NCI-H748 (cell line): ENCODE data around the gene SLC5A11.
"Not testable (repeated sequence)": the region's sequence is repeated elsewhere in the genome, so short reads cannot be mapped to it uniquely, and the experiment has no call there.

Source experiments
- DNase-seq: peaks from one replicate; lab custom pipeline; 2025; ENCODE audit not compliant: unreplicated experiment; lab: John Stamatoyannopoulos, UW

Gene SLC5A11

DNA sequence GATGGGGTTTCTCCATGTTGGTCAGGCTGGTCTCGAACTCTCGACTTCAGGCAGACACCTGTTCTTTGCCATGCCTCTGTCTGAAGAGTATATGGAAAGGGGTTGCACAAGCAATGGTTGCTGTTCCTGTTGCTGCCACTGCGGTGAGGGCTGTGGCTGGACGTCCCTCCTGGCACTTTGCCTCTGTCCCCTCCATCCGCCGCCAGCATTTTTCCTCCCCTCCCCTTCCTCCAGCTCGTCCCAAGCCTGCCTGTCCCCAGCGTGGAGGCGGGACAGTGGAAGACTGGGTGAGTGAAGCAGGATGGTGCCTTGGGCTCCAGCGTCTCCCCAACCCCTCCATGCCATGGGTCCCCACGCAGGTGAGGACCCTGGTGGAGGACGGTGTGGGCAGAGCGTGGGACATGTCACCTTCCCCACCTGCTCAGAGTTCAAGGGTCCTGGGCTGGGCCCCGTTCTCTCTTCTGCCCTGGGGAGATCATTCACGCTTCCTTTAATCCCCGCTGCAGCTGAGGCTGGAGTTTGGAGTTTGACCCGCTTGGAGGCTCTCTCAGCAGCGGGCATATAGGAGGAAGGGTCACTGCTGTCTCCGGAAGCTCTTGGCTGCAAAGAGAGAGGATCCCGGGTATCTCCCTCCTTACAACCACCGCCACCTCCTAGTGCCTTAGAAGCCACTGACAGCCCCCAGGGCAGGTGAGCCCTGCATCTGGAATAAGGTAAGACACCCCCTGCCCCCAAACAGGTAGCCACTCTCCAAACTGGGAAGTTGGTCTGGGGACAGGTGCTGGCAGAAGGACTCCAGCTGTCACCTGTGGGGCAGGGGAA, at the start of gene SLC5A11:
Gene SLC5A11 (plus strand): TSS at position 238 of the 822 bp plus-strand sequence. CDS start 12,681 bp downstream, outside the sequence.
- no peak for DNase-seq

GRCh38 chr16:24800586-24800985, 45.2 kb upstream of the SLC5A11 start:
- no peak for DNase-seq

GRCh38 chr16:24801761-24802302, 43.9 kb upstream of the SLC5A11 start:
- no peak for DNase-seq

GRCh38 chr16:24805484-24805883, 40.3 kb upstream of the SLC5A11 start:
- no peak for DNase-seq

GRCh38 chr16:24807301-24807700, 38.5 kb upstream of the SLC5A11 start:
- DNase-seq: no peak

DNA sequence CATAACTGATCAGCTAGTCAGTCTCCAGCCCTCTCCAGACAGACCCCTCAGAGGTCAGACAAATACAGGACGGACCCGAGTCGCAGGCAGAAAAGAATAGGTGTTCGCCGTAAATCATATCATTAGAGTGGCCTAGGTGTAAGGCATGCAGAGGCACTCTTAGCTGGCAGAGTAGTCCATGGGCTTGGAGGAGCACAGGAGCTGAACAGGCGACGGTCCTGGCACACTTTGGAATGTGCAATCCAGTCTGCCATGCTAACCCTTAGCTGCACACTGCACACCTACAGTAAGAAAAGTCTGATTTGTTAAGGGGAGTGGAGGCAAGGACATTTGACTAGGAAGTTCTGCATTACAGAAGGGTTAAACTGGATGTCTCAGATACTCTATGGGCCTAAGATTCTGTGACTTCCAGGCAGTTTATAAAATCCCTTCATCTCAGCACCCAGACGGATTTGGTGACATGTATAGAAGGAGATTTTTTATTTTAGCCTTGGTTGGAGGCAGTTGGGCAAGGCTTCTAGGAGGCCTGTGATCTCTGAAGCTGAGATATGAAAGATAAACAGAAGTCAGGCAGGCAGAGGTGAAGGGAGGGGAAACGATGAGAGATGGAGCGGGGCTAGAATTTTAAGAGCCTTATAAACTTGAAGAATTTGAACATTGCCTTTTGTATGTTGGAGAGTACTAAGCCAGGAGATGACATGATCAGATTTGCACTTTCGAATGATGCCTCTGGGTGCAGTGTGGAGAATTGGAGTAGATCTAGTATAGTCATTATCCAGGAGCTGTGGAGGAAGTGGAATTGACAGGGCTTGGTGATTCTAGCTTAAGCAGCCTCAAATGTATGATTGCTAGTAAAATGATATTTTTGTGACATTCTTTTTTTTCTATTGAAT, 34.6 kb upstream of the SLC5A11 start:
- no peak for DNase-seq

DNA sequence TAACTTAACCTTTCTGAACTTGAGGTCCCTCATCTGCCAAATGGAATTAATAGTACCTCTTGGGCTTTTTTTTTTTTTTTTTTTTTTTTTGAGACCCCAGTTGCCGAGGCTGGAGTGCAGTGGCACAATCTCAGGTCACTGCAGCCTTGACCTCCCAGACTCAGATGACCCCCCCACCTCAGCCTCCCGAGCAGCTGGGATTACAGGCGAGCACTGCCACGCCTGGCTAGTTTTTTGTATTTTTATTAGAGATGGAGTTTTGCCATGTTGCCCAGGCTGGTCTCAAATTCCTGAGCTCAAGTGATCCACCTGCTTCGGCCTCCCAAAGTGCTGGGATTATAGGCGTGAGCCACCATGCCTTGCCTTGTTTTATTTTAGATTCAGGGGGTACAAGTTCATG, 33.0 kb upstream of the SLC5A11 start:
- DNase-seq: not testable (repeated sequence)

DNA sequence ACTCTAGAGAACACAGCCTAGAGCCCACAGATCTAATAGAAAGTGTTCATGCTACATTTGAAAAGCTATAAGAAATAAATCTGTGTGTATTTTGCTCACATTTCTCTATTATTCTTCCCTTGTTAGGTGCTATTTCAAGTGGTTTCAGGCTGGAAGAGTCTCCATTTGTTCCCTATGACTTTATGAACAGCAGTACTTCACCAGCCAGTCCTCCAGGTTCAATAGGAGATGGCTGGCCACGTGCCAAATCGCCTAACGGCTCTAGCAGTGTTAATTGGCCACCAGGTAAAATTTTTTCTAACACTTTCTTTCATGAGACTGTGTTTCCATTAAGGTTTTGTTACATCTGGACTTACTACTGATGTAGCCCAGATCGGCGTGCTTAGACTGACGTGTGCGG, 30.7 kb upstream of the SLC5A11 start:
- no peak for DNase-seq

GRCh38 chr16:24816688-24817087, 29.1 kb upstream of the SLC5A11 start:
- no peak for DNase-seq

GRCh38 chr16:24819462-24820040, 26.2 kb upstream of the SLC5A11 start:
- DNase-seq: no peak

- no peak for DNase-seq
Measured at GRCh38 chr16:24820522-24820921, 25.2 kb upstream of the SLC5A11 start.

- DNase-seq: no peak
Measured at GRCh38 chr16:24821129-24821528, 24.6 kb upstream of the SLC5A11 start.

- DNase-seq: no peak
Measured at GRCh38 chr16:24822542-24822941, 23.2 kb upstream of the SLC5A11 start.

DNA sequence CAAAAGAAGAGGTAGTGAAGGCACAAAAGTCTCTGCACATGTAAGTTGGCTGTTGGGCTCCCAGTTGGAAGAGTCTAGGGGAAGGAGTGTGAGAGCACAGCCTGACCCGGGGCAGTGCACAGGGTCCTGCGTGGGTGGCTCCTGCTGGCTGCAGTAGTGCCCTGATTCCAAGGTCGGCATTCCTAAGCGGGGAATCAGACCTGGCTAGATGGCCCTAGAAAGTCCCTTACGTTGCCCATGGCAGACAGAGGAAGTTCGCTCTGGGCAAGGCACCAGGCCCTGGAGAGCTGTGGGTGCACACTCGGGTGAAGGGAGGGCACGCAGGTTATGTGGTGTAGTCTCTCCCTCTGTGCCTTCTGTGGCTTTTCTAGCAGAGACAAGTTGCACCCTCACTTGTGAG, 22.8 kb upstream of the SLC5A11 start:
- DNase-seq: no peak

GRCh38 chr16:24825696-24826095, 20.1 kb upstream of the SLC5A11 start:
- peak; percentile 19 for DNase-seq

- no peak for DNase-seq
Measured at GRCh38 chr16:24826096-24826690, 19.6 kb upstream of the SLC5A11 start.

DNA sequence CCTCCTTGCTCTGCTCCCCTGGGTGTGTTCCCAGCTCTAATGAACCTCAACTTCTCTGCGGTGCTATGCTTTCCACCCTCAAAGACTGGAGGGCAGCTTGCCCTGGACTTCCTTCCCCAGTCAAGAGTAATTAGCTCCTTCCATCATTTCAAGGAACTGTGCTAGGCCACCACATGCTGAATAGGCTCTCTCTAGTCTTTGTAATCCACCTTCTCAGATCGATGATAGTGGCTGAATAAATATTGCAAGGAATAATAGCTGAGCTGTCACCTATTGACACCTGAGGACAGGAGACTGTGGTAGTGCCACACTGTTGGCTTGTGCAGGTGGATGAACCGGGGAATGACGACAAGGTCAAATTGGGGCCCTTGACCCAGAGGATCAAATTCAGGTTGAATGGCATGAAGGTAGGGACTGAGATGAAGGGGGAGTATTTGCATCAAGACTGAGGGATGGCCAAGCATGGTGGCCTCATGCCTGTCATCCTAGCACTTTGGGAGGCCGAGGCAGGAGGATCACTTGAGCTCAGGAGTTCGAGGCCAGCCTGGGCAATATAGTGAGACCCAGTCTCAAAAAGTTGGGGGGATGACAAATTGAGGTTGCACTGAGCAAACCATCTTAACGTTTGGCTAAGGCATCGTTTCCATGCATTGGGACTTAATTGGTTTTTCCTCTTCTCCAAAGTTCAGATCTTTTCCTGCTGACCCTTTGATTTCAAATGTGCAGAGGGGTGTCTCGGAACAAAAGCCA, 18.8 kb upstream of the SLC5A11 start:
- DNase-seq: no peak

- DNase-seq: no peak
Measured at GRCh38 chr16:24829153-24829552, 16.6 kb upstream of the SLC5A11 start.

DNA sequence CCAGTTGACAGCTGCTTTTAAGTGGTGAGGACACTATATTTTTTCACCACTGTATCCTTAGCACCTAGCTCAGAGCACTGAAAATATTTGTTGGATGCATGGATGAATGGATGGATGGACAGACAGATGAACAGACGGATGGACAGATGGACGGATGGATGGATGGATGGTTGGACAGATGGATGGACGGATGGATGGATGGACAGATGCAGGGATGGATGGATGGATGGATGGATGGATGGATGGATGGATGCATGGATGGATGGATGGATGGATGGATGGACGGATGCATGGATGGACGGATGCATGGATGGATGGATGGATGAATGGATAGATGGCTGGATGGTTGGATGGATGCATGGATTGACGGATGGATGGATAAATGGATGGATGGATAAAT, 12.4 kb upstream of the SLC5A11 start:
- DNase-seq: no peak
